GM21381 (cell line): ENCODE data around the gene PIAS4.
"Not testable (repeated sequence)": the region's sequence is repeated elsewhere in the genome, so short reads cannot be mapped to it uniquely, and the experiment has no call there.

ENCODE experiments used
- ATAC-seq: cut with Tn5 transposase; IDR thresholded peaks from one replicate; pipeline ENCODE4 v1.9.1; 2021; ENCODE audit warnings: mild to moderate bottlenecking, moderate library complexity; ENCODE audit not compliant: unreplicated experiment

Gene PIAS4

GRCh38 chr19:4007021-4007835 is at the start of gene PIAS4:
Gene PIAS4 (plus strand): TSS chr19:4007736. CDS start chr19:4007761, 25 bp downstream.
- ATAC-seq = peak; percentile 84

DNA sequence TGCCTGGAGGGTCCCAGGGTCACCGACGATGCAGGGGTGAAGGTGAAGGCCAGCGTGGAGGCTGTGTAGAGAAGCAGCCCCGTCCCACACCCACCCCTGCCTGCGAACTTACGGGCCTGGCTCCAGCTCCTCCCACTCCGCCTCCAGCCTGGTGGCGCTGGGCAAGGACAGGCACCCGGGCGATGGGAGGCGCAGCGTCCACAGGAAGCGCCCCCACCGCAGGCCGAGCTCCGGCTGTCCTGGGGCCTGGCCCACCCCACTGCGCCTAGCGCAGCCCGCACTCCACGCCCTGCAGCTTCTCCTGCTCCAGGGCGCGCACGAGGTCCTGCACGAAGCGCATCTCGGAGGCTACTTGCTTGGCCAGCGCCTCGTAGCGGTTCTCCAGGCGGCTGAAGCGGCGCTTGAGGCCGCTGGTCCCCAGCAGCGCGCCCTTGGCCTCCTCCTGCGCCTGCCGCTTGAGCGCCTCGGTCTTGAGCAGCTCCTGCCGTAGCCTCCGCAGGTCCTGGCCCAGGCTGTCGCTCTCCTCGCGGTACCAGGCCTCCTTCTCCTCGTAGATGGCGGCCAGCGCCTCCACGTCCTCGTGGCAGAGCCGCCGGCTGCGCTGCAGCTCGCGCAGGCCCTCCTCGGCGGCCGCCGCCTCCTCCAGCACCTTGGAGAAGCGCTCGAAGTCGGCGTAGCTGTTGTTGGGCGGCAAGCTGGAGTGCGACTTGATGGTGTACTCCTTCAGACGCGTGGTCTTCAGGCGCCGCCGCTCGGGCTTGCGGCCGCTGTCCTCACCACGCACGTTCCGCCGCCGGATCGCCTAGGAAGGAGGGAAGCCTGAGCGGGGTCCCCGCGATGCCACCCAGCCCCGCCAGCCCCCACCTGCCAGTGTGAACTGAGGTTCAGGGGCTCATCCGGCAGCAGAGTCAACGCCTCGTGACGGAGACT is 48.4 kb upstream of the PIAS4 start:
- no peak for ATAC-seq

DNA sequence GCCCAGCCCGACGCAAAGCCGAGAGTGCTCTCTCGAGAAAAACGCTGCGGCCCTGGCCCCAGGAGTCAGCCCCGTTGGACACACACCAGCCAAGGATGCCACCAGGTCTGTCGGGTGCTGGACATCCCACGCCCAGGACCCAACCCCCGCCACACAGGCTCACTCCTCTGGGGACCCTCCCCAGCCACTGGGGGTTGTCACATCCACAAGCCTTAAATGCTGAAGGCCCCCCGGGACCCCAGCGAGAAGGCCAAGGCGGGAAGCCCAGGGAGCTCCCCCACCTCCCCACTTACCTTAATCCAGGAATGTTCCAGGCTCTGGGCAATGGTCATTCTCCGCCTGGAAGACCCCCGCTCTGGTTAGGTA is 47.8 kb upstream of the PIAS4 start:
- no peak for ATAC-seq

DNA sequence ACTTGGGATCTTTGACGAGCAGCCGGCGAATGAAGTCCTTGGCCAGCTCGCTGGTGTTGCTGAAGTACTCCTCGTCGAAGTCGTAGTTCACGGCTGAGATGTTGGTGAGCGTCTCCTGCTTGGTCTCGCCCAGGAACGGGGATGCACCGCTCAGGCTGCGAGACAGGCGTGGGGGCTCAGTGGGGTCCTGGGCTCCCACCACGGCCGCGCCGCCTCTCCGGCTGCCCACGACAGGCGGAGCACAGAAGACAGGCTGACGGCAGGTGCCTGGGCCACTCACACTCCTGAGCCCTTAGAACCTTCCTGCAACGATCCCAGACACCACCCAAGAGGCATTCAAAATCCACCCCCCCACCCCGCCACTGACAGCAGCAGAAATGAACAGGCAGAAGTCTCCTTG is 46.5 kb upstream of the PIAS4 start:
- no peak for ATAC-seq

- ATAC-seq = no peak
Measured at GRCh38 chr19:3963458-3964255, 43.9 kb upstream of the PIAS4 start.

DNA sequence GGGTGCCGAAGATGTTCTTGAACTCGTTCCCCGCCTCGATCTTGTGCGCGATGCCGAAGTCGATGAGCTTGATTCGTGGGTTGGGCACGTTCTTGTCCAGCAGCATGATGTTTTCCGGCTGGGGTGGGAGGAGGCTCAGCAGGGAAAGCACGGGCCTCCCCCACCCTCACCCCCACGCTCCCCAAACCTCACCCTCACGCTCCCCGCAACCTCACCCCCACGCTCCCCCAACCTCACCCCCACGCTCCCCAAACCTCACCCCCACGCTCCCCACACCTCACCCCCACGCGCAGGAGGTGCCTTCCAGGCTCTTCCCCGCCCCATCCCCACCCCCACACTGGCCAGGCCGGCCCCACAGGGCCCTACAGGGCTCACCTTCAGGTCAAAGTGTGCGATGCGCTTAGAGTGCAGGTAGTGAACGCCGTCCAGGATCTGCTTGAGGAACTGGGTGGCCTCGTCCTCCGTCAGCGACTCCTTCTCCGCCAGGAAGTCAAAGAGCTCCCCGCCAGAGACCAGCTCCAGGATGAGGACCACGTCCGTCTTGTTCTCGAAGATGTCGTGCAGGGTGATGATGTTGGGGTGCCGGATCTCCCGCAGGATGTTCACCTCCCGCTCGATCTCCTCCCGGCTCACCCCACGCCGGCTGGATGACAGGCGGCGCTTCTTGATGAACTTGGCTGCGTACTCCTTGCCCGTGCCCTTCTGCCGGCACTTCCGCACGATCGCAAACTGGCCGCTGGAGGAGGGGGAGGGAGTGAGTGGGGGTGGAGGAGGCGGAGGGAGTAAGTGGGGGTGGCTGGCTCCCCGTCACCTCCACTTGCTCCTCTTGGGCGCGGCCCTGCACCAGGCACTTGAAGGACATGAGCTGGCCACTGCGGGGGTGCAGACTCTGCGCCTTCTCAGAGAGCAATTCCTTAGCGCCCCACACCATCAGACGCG is 43.0 kb upstream of the PIAS4 start:
- ATAC-seq = no peak

GRCh38 chr19:3966051-3967017 is 41.2 kb upstream of the PIAS4 start:
- no peak for ATAC-seq

DNA sequence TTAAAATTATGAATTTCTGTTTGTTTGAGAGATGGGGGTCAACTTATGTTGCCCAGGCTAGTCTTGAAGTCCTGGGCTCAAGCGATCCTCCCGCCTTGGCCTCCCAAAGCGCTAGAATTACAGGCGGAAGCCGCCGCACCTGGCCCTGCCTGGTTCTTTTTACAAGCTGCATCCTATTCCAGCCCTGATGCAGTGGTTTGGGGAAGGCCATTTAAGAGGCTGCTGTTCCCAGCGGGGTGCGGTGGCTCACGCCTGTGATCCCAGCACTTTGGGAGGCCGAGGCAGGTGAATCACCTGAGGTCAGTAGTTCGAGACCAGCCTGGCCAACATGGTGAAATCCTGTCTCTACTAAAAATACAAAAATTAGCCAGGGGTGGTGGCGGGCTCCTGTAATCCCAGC is 39.6 kb upstream of the PIAS4 start:
- not testable (repeated sequence) for ATAC-seq

DNA sequence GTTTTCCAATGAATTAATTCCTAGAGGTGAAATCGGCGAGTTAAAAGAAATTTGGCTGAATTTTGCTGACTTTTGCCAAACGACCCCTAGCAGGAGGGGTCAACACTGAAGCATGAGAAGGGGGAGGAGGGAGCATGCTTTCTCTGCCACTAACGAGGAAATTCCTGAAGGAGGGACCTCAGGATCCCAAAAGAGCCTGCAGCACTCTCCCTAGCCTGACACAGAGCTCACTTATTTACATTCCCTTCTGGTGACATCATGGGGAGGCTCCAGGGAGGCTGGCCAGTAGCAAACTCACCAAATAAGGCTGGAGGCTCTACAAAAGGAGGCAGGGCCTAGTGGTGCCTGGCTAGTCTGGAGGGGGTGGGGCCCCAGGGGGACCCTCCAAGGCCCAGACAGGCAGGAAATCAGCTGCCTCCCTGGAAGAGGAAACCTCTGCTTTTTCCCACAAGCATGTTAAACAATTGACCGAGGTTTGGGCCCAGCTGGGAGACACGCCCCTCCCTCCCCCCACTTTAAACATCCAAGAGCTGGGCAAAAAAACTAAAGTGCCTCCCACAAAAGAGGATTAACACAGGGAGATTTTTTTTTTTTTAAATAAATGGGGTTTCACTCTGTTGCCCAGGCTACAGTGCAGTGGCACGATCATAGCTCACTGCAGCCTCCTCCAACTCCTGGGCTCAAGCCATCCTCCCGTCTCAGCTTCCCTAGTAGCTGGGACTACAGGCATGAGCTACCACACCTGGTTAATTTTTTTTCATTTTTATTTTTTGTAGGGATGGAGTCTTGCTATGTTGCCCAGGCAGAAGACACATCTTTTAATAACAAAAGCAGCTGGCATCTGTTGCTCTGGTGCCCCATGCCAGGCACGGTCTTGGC is 38.7 kb upstream of the PIAS4 start:
- no peak for ATAC-seq

DNA sequence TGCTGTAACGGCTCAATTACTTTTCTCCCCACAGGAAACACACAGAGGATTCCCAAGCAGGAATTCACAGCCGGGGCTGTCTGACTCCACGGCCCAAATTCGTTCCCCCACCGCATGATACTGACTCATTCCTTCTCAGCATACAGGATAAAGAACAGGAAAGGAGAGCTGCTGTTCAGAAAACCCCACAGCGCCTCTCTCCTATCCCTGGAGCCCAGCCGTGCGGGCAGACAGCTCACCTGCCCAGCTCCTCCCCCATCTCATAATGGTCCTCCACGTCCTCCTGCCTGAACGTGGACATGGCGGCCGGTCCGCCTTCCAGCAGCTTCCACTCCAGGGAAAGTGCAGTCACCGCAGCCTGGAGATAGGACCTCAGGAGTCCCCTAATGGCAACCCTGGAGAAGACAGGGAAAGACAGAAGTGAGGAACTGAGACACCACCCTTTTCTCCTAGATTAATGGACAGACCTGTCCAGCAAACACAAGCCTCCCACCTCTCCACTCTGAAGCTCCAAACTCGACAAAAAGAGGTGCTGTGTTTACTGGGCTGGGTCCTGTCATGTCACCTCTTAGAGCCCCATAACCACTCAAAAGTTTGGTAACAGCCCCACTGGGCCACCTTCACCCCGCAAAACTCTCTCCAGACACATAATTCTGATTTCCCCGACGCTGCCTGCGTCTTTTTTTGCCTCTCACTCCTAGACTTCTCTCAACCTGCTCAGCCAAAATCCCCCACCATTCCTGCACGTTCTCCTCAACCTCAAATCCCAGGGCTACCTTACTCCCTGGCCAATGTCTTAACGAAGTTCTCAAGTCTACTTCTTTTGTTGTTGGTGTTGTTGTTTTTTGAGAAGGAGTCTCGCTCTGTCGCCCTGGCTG is 37.9 kb upstream of the PIAS4 start:
- no peak for ATAC-seq

DNA sequence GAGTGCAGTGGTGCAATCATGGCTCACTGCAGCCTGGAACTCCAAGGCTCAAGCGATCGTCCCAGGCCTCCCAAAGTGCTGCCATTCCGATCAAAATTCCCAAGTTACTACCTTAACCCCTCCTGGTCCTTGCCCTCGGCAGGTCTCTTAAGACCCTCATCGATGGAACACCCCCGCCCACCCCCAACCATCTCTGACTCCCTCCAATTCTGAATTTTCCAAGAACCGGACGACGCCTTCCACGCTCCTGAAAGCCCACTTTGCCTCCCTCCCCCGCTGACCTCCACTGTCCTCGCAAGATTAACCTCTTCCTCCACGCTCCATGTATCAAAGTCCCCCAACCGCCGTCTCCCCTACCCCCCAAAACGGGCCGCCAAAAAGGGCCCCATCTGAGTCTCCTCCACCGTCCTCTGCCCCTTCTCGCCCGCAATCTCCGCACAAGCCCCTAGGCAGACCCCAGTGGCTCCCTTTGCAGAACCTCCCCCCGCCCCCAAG is 37.2 kb upstream of the PIAS4 start:
- ATAC-seq = no peak

- ATAC-seq = peak; percentile 96
Measured at GRCh38 chr19:3970808-3971598, 36.5 kb upstream of the PIAS4 start, which contains the start of gene DAPK3. Gene DAPK3 (minus strand): TSS chr19:3971099. CDS start chr19:3969735, 1,364 bp downstream.

- ATAC-seq = no peak
Measured at GRCh38 chr19:3975144-3975543, 32.4 kb upstream of the PIAS4 start.

GRCh38 chr19:3975637-3976087 is 31.9 kb upstream of the PIAS4 start:
- no peak for ATAC-seq

- ATAC-seq = no peak
Measured at GRCh38 chr19:3976495-3977241, 30.9 kb upstream of the PIAS4 start.
